ENCODE results near the gene RHOBTB1. TPM values are rescaled to one million over a fixed set of nuclear protein-coding genes. Genes with fewer than 3 reads are reported as not detected.
A peak's percentile ranks its signal among the peaks of the same experiment; 100 is the strongest.

RHOBTB1 gene
- total RNA-seq, 2 donors from 2014 or later: 14.3 to 15.4 TPM

GRCh38 chr10:60967854-60968484 is 24.0 kb upstream of the RHOBTB1 start:
- intact Hi-C loops (cut with DNase I): loop anchor here in 1 of 2 donors (10.0 kb wide), 2 partner anchors 153 to 317 kb away; no protein-coding TSS in a partner anchor
- no peak for DNase-seq (ENCODE audit: low spot score)

- intact Hi-C loops (cut with DNase I): loop anchor here in 1 of 2 donors (10.0 kb wide), 2 partner anchors 152 to 318 kb away; no protein-coding TSS in a partner anchor
These were observed 23.3 kb upstream of the RHOBTB1 start for GRCh38 chr10:60967260-60967659.

GRCh38 chr10:60965696-60966095 is 21.7 kb upstream of the RHOBTB1 start:
- no peak for DNase-seq (ENCODE audit: low spot score)
- intact Hi-C loops (cut with DNase I): loop anchor here in 1 of 2 donors (10.0 kb wide), 2 partner anchors 151 to 319 kb away; no protein-coding TSS in a partner anchor

More at GRCh38 chr10:60967260-60967659, 23.3 kb upstream of the RHOBTB1 start:
- DNase-seq (ENCODE audit: low spot score): no peak

GRCh38 chr10:60964257-60965235 is 20.6 kb upstream of the RHOBTB1 start:
- peak; percentile 82 for DNase-seq (ENCODE audit: low spot score)

GRCh38 chr10:60963441-60964256 is 19.7 kb upstream of the RHOBTB1 start:
- no peak for DNase-seq (ENCODE audit: low spot score)
- intact Hi-C loops (cut with DNase I): loop anchor here in 1 of 2 donors (10.0 kb wide), 2 partner anchors 149 to 321 kb away; no protein-coding TSS in a partner anchor

More at GRCh38 chr10:60964257-60965235, 20.6 kb upstream of the RHOBTB1 start:
- intact Hi-C loops (cut with DNase I): loop anchor here in 1 of 2 donors (10.0 kb wide), 2 partner anchors 150 to 320 kb away; no protein-coding TSS in a partner anchor

- intact Hi-C loops (cut with DNase I): loop anchor here in 1 of 2 donors (10.0 kb wide), 2 partner anchors 148 to 322 kb away; no protein-coding TSS in a partner anchor
These were observed 19.0 kb upstream of the RHOBTB1 start for GRCh38 chr10:60962946-60963345.

GRCh38 chr10:60960913-60961312 is 16.9 kb upstream of the RHOBTB1 start:
- no peak for DNase-seq (ENCODE audit: low spot score)
- intact Hi-C loops (cut with DNase I): loop anchor here in 1 of 2 donors (10.0 kb wide), 2 partner anchors 146 to 324 kb away; no protein-coding TSS in a partner anchor

More at GRCh38 chr10:60962946-60963345, 19.0 kb upstream of the RHOBTB1 start:
- DNase-seq (ENCODE audit: low spot score): no peak

GRCh38 chr10:60960031-60960430 is 16.0 kb upstream of the RHOBTB1 start:
- no peak for DNase-seq (ENCODE audit: low spot score)
- intact Hi-C loops (cut with DNase I): loop anchor here in 1 of 2 donors (10.0 kb wide), 2 partner anchors 145 to 325 kb away; no protein-coding TSS in a partner anchor

- DNase-seq (ENCODE audit: low spot score): no peak
- intact Hi-C loops (cut with DNase I): no loop called here
These were observed 15.1 kb upstream of the RHOBTB1 start for GRCh38 chr10:60958892-60959601.

- DNase-seq (ENCODE audit: low spot score): no peak
- intact Hi-C loops (cut with DNase I): no loop called here
These were observed 13.8 kb upstream of the RHOBTB1 start for GRCh38 chr10:60957667-60958221.

- intact Hi-C loops (cut with DNase I): no loop called here
- DNase-seq (ENCODE audit: low spot score): no peak
These were observed 12.0 kb upstream of the RHOBTB1 start for GRCh38 chr10:60955957-60956425.

GRCh38 chr10:60955316-60955715 is 11.3 kb upstream of the RHOBTB1 start:
- intact Hi-C loops (cut with DNase I): no loop called here
- DNase-seq (ENCODE audit: low spot score): no peak

GRCh38 chr10:60954035-60954434 is 10.1 kb upstream of the RHOBTB1 start:
- intact Hi-C loops (cut with DNase I): no loop called here
- no peak for DNase-seq (ENCODE audit: low spot score)

- DNase-seq (ENCODE audit: low spot score): no peak
- intact Hi-C loops (cut with DNase I): no loop called here
These were observed 9.4 kb upstream of the RHOBTB1 start for GRCh38 chr10:60953420-60953819.

GRCh38 chr10:60952846-60953220 is 8.8 kb upstream of the RHOBTB1 start:
- no peak for DNase-seq (ENCODE audit: low spot score)
- intact Hi-C loops (cut with DNase I): no loop called here

- intact Hi-C loops (cut with DNase I): no loop called here
- no peak for DNase-seq (ENCODE audit: low spot score)
These were observed 8.3 kb upstream of the RHOBTB1 start for GRCh38 chr10:60952067-60952845.

- no peak for DNase-seq (ENCODE audit: low spot score)
- intact Hi-C loops (cut with DNase I): no loop called here
These were observed 7.3 kb upstream of the RHOBTB1 start for GRCh38 chr10:60951272-60951724.
